ENCODE results near the gene SESTD1. TPM values are rescaled to one million over a fixed set of nuclear protein-coding genes. Genes with fewer than 3 reads are reported as not detected.
"Not testable (repeated sequence)": the region's sequence is repeated elsewhere in the genome, so short reads cannot be mapped to it uniquely, and the experiment has no call there.

Gene SESTD1
- total RNA-seq, 1 donor from 2014 or later: 15.4 TPM

DNA sequence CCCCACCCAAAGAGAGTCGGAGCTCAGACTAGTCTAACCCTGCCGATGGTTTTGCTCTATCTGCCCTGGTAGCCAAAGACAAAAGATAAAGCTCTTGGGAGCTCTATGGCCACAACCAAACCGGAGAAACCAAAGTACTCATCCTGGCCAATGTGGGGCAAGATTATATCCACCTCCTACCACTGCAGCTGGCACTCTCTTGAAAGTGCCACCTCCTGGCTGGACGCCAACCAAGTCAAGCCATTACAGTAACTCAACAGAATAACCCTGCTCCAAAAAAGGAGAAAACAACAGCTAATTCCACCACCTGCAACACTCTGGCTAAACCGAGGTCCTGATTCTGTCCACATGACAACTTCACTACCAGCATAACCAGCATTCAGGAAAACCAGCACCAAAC is 57.6 kb downstream of the SESTD1 start:
- no peaks in the 10 kb centered on the region for H3K36me3 ChIP-seq
- no peak overlapping the region for H3K27ac ChIP-seq
- intact Hi-C loops (cut with DNase I): no loop called here
- no peak overlapping the region for H3K4me3 ChIP-seq
- no peaks in the 10 kb centered on the region for H3K27me3 ChIP-seq
- DNase-seq (ENCODE audit: low spot score in 2 of 2): no peak
- H3K4me1 ChIP-seq: no peaks in the 10 kb centered on the region
- TF ChIP-seq CTCF (IDR thresholded peaks at IDR 0.05): no peak
- peaks cover 0 to 3% of the 10 kb centered on the region in 2 donors for H3K9me3 ChIP-seq

DNA sequence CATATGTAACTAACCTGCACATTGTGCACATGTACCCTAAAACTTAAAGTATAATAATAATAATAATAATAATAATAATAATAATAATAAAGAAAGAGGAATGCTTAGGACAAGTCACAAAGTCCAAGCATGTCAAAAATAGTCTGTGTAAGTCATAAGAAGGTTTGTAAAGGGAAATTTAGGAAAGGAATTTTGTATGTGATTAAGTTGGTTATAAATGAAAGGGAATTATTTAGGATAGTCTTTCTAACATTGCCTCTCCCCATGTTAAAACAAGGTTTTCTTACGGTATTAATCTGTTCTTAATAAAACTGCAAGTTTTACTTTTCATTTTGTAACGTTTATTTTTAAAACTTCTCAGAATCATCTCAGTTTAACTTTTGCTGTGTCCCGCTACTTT is 62.8 kb downstream of the SESTD1 start:
- intact Hi-C loops (cut with DNase I): no loop called here
- Histone ChIP-seq H3K27me3 (no peaks in the 10 kb centered on the region), H3K9me3 (no peaks in the 10 kb centered on the region), H3K36me3 (no peaks in the 10 kb centered on the region), H3K27ac (no peak overlapping the region), H3K4me1 (no peaks in the 10 kb centered on the region), H3K4me3 (no peak overlapping the region)
- TF ChIP-seq CTCF (IDR thresholded peaks at IDR 0.05): no peak
- no peak for DNase-seq (ENCODE audit: low spot score in 2 of 2)

GRCh38 chr2:179195926-179196590 is 68.6 kb downstream of the SESTD1 start:
- H3K36me3 ChIP-seq; DNase-seq (ENCODE audit: low spot score in 2 of 2); H3K4me1 ChIP-seq; intact Hi-C loops (cut with DNase I); H3K9me3 ChIP-seq; H3K27ac ChIP-seq; H3K4me3 ChIP-seq; H3K27me3 ChIP-seq: not testable (repeated sequence)

DNA sequence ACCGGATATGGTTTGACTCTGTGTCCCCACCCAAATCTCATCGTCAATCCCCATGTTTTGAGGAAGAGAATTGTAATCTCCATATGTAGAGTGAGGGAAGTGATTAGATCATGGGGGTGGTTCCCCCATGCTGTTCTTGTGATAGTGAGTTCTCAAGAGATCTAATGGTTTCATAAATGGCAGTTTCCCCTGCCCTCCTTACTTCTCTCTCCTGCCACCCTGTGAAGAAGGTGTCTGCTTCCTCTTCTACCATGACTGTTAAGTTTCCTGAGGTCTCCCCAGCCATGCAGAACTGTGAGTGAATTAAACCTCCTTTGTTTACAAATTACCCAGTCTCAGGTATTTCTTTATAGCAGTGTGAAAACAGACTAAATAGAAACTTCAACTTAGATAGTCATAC is 69.5 kb downstream of the SESTD1 start:
- Histone ChIP-seq H3K27ac (no peak overlapping the region), H3K4me3 (no peak overlapping the region), H3K4me1 (peaks cover 0 to 9% of the 10 kb centered on the region in 2 donors), H3K27me3 (no peaks in the 10 kb centered on the region), H3K36me3 (peaks cover 0 to 12% of the 10 kb centered on the region in 2 donors), H3K9me3 (peaks cover 0 to under 1% of the 10 kb centered on the region in 2 donors)
- intact Hi-C loops (cut with DNase I): no loop called here
- no peak for TF ChIP-seq CTCF (IDR thresholded peaks at IDR 0.05)
- DNase-seq (ENCODE audit: low spot score in 2 of 2): no peak

DNA sequence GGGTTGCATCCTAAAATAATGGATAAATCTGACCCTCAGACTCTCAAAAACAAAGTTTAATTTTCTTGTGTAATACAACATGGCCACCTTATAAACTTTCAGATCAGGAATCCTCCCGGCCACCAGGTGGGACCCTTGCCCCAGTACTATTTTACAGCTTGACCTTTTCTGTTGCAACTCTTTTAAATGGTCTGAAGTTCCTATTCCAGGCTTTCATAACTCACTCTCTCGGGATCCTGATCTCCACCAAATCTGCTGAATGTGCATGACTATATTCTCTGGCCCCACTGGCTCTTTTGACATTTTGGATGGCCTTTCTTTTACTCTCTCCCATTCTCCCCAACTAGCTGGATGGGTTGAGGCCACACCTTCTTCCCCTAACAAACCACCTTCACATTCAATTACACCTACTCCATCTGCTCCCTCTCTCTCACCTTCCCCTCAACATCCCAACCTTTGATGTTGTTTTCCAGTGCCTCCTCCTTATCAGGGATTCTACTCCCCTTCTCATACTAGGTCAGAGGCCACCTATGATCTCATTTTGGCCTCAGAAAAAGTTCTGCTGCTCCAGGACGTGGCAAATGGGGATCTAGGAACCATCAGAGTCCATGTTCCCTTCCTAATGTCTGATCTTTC is 70.8 kb downstream of the SESTD1 start:
- Histone ChIP-seq H3K27me3 (no peaks in the 10 kb centered on the region), H3K36me3 (peaks cover 0 to 14% of the 10 kb centered on the region in 2 donors), H3K9me3 (peaks cover 7 to 8% of the 10 kb centered on the region in 2 donors), H3K4me1 (peaks cover 0 to 9% of the 10 kb centered on the region in 2 donors), H3K4me3 (no peak overlapping the region), H3K27ac (no peak overlapping the region)
- TF ChIP-seq CTCF (IDR thresholded peaks at IDR 0.05): no peak
- no peak for DNase-seq (ENCODE audit: low spot score in 2 of 2)
- intact Hi-C loops (cut with DNase I): loop anchor here (1.0 kb wide), 1 partner anchor 27 kb away; no protein-coding TSS in a partner anchor

DNA sequence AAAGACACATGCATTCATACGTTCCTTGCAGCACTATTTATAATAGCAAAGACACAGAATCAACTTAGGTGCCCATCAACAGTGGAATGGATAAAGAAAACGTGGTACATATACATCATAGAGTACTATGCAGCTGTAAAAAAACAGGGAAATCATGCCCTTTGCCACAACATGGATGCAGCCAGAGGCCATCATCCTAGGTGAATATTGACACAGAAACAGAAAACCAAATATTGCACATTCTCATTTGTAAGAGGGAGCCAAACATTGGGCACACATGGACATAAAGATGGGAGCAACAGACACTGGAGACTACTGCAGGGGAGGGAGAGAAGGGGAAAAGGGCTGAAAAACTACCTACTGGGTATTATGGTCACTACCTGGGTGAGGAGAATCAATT is 73.5 kb downstream of the SESTD1 start:
- intact Hi-C loops (cut with DNase I): no loop called here
- no peak for TF ChIP-seq CTCF (IDR thresholded peaks at IDR 0.05)

More for the DNA sequence above, 73.5 kb downstream of the SESTD1 start:
- no peak overlapping the region for H3K27ac ChIP-seq
- H3K4me3 ChIP-seq: no peak overlapping the region
- no peaks in the 10 kb centered on the region for H3K27me3 ChIP-seq
- H3K9me3 ChIP-seq: peaks cover 7 to 8% of the 10 kb centered on the region in 2 donors
- H3K4me1 ChIP-seq: peaks cover 0 to 9% of the 10 kb centered on the region in 2 donors
- peaks cover 0 to 22% of the 10 kb centered on the region in 2 donors for H3K36me3 ChIP-seq
- no peak for DNase-seq (ENCODE audit: low spot score in 2 of 2)
